Panc1 (cell line): ENCODE data around the gene DLG2. TPM values are rescaled to one million over a fixed set of nuclear protein-coding genes. Genes with fewer than 3 reads are reported as not detected.

Source experiments
- ATAC-seq: fragments of 200-7000 bp; cut with Tn5 transposase; 2 replicates; pipeline ENCODE4 v1.9.1; 2020; ENCODE audit warnings: mild to moderate bottlenecking, moderate library complexity
- BruUV-seq: library from RNA; stranded (reverse); fragments of 400-500 nt; replicated peaks from 2 replicates; lab custom pipeline; 2021; lab: Mats Ljungman, UMichigan
- CTCF ChIA-PET: fragments of 300-600 bp; sonication (Branson Sonifier 250); formaldehyde crosslinking; loops from one replicate; lab custom pipeline; 2022; ENCODE audit warnings: antibody characterized with exemption; lab: Charles Lee
- POLR2A ChIA-PET: fragments of 300-600 bp; sonication (Branson Sonifier 250); formaldehyde crosslinking; loops from one replicate; lab custom pipeline; 2022; ENCODE audit warnings: antibody characterized with exemption; lab: Charles Lee
- DNase-seq: peaks from one replicate; pipeline ENCODE4 v3.0.0-alpha.2; 2010; ENCODE audit warnings: low read depth, low spot score
- H3K27ac ChIP-seq: 2 replicates; pipeline ENCODE4 v1.5.1; 2011; ENCODE audit warnings: mild to moderate bottlenecking, low read length, inconsistent platforms
- H3K27me3 ChIP-seq: fragments of 200-500 bp; sonication (Bioruptor generic); 2 replicates; pipeline ENCODE4 v1.6.0; 2014; ENCODE audit warnings: low read length, inconsistent platforms; ENCODE audit not compliant: control insufficient read depth, insufficient read depth
- H3K36me3 ChIP-seq: fragments of 200-500 bp; sonication (Bioruptor generic); 2 replicates; pipeline ENCODE4 v1.5.1; 2014; ENCODE audit warnings: inconsistent platforms, mild to moderate bottlenecking, low read length, moderate library complexity; ENCODE audit not compliant: control insufficient read depth, insufficient read depth
- H3K4me1 ChIP-seq: 2 replicates; pipeline ENCODE4 v1.5.1; 2011; ENCODE audit warnings: inconsistent platforms, mild to moderate bottlenecking, low read length, moderate library complexity; ENCODE audit not compliant: control insufficient read depth, insufficient read depth
- H3K4me3 ChIP-seq, 2 experiments: 2 replicates each; pipeline ENCODE4 v1.5.1; 2011 to 2012; ENCODE audit warnings: low read depth in 2 of 2, low read length in 2 of 2, mild to moderate bottlenecking in 2 of 2, inconsistent platforms in 1 of 2, moderate library complexity in 1 of 2
- H3K9me3 ChIP-seq: fragments of 200-500 bp; sonication (Bioruptor generic); 2 replicates; pipeline ENCODE4 v1.5.1; 2014; ENCODE audit warnings: low read depth, mild to moderate bottlenecking, inconsistent platforms, low read length, moderate library complexity; ENCODE audit not compliant: control insufficient read depth, insufficient read depth
- POLR2AphosphoS5 ChIP-seq: IDR thresholded peaks from 2 replicates; pipeline ENCODE4 v1.6.1; 2012; ENCODE audit warnings: mild to moderate bottlenecking, low read depth, low read length, moderate library complexity
- REST ChIP-seq, 2 experiments: IDR thresholded peaks; 2 replicates each; pipeline ENCODE4 v1.6.1; 2011 to 2012; ENCODE audit warnings: low read depth in 2 of 2, control low read depth in 1 of 2, low read length in 1 of 2, mild to moderate bottlenecking in 1 of 2, moderate library complexity in 1 of 2; ENCODE audit not compliant: insufficient read depth in 1 of 2
- SIN3A ChIP-seq: IDR thresholded peaks from 2 replicates; pipeline ENCODE4 v1.6.1; 2012; ENCODE audit warnings: low read depth, mild to moderate bottlenecking, low read length, moderate library complexity, borderline replicate concordance; ENCODE audit not compliant: insufficient read depth
- TCF7L2 ChIP-seq: IDR thresholded peaks from 2 replicates; pipeline ENCODE4 v1.6.1; 2011; ENCODE audit warnings: mild to moderate bottlenecking, low read depth, low read length, inconsistent platforms
- in situ Hi-C: cut with HindIII; loops from 2 replicates; pipeline ENCODE4 v1.10.0; 2016; ENCODE audit warnings: low sequenced_read_pairs, low pct_unique_long_range_greater_than_20kb
- intact Hi-C: fragments of 100-400 bp; cut with micrococcal nuclease; formaldehyde crosslinking; loops from one replicate; pipeline ENCODE4 v1.10.0; 2022; ENCODE audit not compliant: unreplicated experiment
- total RNA-seq: library from RNA; stranded (reverse); gene quantifications from one replicate; pipeline ENCODE4 v1.2.1, GENCODE V29; 2021; ENCODE audit not compliant: unreplicated experiment
- TF ChIP-seq, protein P1 (sequence below): fragments of 450-650 bp; IDR thresholded peaks from 2 replicates; pipeline ENCODE4 v1.5.1; 2017; ENCODE audit warnings: mild to moderate bottlenecking

DLG2 gene
- total RNA-seq, 1 experiment from 2014 or later = 4.2 TPM

GRCh38 chr11:84524422-84525051 lies 1102.6 kb downstream of the DLG2 start:
- no peaks in the 10 kb centered on the region for H3K4me1 ChIP-seq
- intact Hi-C loops (loop anchor here (2.0 to 5.0 kb wide), 3 partner anchors 127 to 688 kb away; no protein-coding TSS in a partner anchor), in situ Hi-C loops (no loop called here)
- ChIA-PET POLR2A (no interaction called here), CTCF (interaction anchor here (0.7 to 2.2 kb wide), 5 partner anchors 186 to 1666 kb away, joined by 3 to 19 read pairs (median 4); no protein-coding TSS in a partner anchor)
- no TSS peak for BruUV-seq
- H3K27me3 ChIP-seq = no peaks in the 10 kb centered on the region
- no peak for TF ChIP-seq TCF7L2
- TF ChIP-seq, protein P1, sequence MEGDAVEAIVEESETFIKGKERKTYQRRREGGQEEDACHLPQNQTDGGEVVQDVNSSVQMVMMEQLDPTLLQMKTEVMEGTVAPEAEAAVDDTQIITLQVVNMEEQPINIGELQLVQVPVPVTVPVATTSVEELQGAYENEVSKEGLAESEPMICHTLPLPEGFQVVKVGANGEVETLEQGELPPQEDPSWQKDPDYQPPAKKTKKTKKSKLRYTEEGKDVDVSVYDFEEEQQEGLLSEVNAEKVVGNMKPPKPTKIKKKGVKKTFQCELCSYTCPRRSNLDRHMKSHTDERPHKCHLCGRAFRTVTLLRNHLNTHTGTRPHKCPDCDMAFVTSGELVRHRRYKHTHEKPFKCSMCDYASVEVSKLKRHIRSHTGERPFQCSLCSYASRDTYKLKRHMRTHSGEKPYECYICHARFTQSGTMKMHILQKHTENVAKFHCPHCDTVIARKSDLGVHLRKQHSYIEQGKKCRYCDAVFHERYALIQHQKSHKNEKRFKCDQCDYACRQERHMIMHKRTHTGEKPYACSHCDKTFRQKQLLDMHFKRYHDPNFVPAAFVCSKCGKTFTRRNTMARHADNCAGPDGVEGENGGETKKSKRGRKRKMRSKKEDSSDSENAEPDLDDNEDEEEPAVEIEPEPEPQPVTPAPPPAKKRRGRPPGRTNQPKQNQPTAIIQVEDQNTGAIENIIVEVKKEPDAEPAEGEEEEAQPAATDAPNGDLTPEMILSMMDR = peak; percentile 64; the same call in 1 of the 2 replicates
- DNase-seq (no peak), ATAC-seq (no peak)
- H3K27ac ChIP-seq = no peak overlapping the region
- H3K9me3 ChIP-seq = no peaks in the 10 kb centered on the region
- no peaks in the 10 kb centered on the region for H3K36me3 ChIP-seq
- H3K4me3 ChIP-seq = no peak overlapping the region

DNA sequence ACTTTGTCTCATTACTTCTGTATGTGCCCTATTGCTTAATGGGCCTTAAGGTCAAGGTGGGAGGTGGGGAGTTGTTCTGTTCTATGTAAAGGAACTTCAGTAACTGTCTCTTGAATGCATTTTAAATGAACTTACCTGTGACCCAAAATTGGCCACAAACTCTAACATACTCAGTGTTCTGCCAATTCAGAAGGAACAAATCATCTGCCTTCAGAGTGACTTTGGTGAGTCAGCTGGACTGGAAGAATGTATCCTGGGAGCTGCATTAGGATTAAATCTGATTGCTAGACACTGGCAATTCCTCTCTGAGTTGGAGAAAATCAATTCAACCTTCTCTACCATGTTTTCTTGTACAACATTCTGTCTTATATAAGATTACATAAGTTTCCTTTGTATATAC lies 1104.8 kb downstream of the DLG2 start:
- BruUV-seq = no TSS peak
- DNase-seq (no peak), ATAC-seq (no peak)
- H3K9me3 ChIP-seq = no peaks in the 10 kb centered on the region
- in situ Hi-C loops = no loop called here
- ChIA-PET POLR2A (no interaction called here), CTCF (no interaction called here)
- H3K27me3 ChIP-seq = no peaks in the 10 kb centered on the region
- H3K4me1 ChIP-seq = no peaks in the 10 kb centered on the region
- intact Hi-C loops = loop anchor here (5.0 kb wide), 1 partner anchor 125 kb away; no protein-coding TSS in a partner anchor
- no peak overlapping the region for H3K4me3 ChIP-seq
- H3K27ac ChIP-seq = no peak overlapping the region
- H3K36me3 ChIP-seq = no peaks in the 10 kb centered on the region
- TF ChIP-seq TCF7L2 (no peak), REST (IDR thresholded peaks at IDR 0.05; ENCODE audit: insufficient read depth in 1 of 2, low read depth in 2 of 2, low read length in 1 of 2) (no peak), POLR2AphosphoS5 (no peak), SIN3A (no peak)
- TF ChIP-seq, protein P1 = no peak
